SK-N-SH (cell line): ENCODE measurements around the gene CLASP1. TPM values are rescaled to one million over a fixed set of nuclear protein-coding genes. Genes with fewer than 3 reads are reported as not detected.

Experiments
- CTCF ChIA-PET: fragments of 300-600, 350-600 bp; formaldehyde crosslinking; extraction: SDS; loops from one replicate; lab custom pipeline; 2021; lab: Yijun Ruan, JAX
- POLR2A ChIA-PET: fragments of 350-600 bp; sonication (Branson Sonifier 250); formaldehyde crosslinking; extraction: SDS; loops from one replicate; lab custom pipeline; 2020; ENCODE audit warnings: antibody characterized with exemption, inconsistent platforms; lab: Yijun Ruan, JAX
- DNase-seq: peaks from one replicate; pipeline ENCODE4 v3.0.0; 2012
- H2AFZ ChIP-seq: fragments of 200-600 bp; sonication (generic); 2 replicates; pipeline ENCODE4 v1.8.1; 2016; ENCODE audit warnings: antibody characterized with exemption, mild to moderate bottlenecking, low read depth
- H3F3A ChIP-seq: fragments of 200-600 bp; sonication (generic); replicated peaks from 2 replicates; pipeline ENCODE3; 2016; ENCODE audit warnings: antibody characterized with exemption, mild to moderate bottlenecking; ENCODE audit not compliant: insufficient read depth
- H3K27ac ChIP-seq, 2 experiments: fragments of 200-500 bp in 1 of 2; fragments of 200-600 bp in 1 of 2; sonication (Bioruptor generic) in 1 of 2; sonication (generic), shearing (Covaris generic) in 1 of 2; 2 replicates each; pipeline versions ENCODE4 v1.5.1 to v1.6.1; 2014 to 2016; ENCODE audit warnings: low read depth in 2 of 2, inconsistent platforms in 1 of 2, low read length in 1 of 2, mild to moderate bottlenecking in 1 of 2, mixed read lengths in 1 of 2
- H3K27me3 ChIP-seq: fragments of 200-600 bp; sonication (generic), shearing (Covaris generic); 2 replicates; pipeline ENCODE4 v1.6.1; 2016; ENCODE audit warnings: mixed run types; ENCODE audit not compliant: insufficient read depth
- H3K36me3 ChIP-seq, 2 experiments: fragments of 200-500 bp in 1 of 2; fragments of 200-600 bp in 1 of 2; sonication (Bioruptor generic) in 1 of 2; sonication (generic) in 1 of 2; replicated peaks in 1 of 2; 2 replicates each; pipeline versions ENCODE3 to v1.5.1; 2014 to 2016; ENCODE audit warnings: low read length in 1 of 2, mild to moderate bottlenecking in 1 of 2; ENCODE audit not compliant: insufficient read depth in 2 of 2, control insufficient read depth in 1 of 2
- H3K4me1 ChIP-seq, 2 experiments: fragments of 200-500 bp in 1 of 2; fragments of 200-600 bp in 1 of 2; sonication (Bioruptor generic) in 1 of 2; sonication (generic), shearing (Covaris generic) in 1 of 2; 2 replicates each; pipeline versions ENCODE4 v1.5.1 to v1.6.1; 2014 to 2016; ENCODE audit warnings: low read depth in 1 of 2, low read length in 1 of 2, mixed run types in 1 of 2; ENCODE audit not compliant: insufficient read depth in 2 of 2, control insufficient read depth in 1 of 2
- H3K4me2 ChIP-seq: fragments of 200-600 bp; sonication (generic), shearing (Covaris generic); 2 replicates; pipeline ENCODE4 v1.6.1; 2017; ENCODE audit warnings: mixed run types
- H3K4me3 ChIP-seq, 2 experiments: fragments of 200-500 bp in 1 of 2; fragments of 200-600 bp in 1 of 2; sonication (Bioruptor generic) in 1 of 2; sonication (generic), shearing (Covaris generic) in 1 of 2; 2 replicates each; pipeline versions ENCODE4 v1.5.1 to v1.8.1; 2014 to 2016; ENCODE audit warnings: low read depth in 2 of 2, inconsistent platforms in 1 of 2, low read length in 1 of 2, mild to moderate bottlenecking in 1 of 2, mixed read lengths in 1 of 2, moderate library complexity in 1 of 2
- H3K79me2 ChIP-seq: fragments of 200-600 bp; sonication (generic); 2 replicates; pipeline ENCODE4 v1.8.1; 2017; ENCODE audit warnings: mild to moderate bottlenecking; ENCODE audit not compliant: insufficient read depth
- H3K9ac ChIP-seq: fragments of 200-600 bp; sonication (generic); 2 replicates; pipeline ENCODE4 v1.6.1; 2017; ENCODE audit warnings: mixed run types
- H3K9me2 ChIP-seq: fragments of 200-600 bp; sonication (generic); 2 replicates; pipeline ENCODE4 v1.6.1; 2017; ENCODE audit warnings: mixed run types
- H3K9me3 ChIP-seq: fragments of 200-600 bp; sonication (generic); 2 replicates; pipeline ENCODE4 v1.6.1; 2017; ENCODE audit warnings: mixed run types, mild to moderate bottlenecking, moderate library complexity
- H4K20me1 ChIP-seq: fragments of 200-600 bp; sonication (generic); 2 replicates; pipeline ENCODE4 v1.6.1; 2017; ENCODE audit warnings: mild to moderate bottlenecking, mixed run types; ENCODE audit not compliant: insufficient read depth
- CHD2 ChIP-seq: fragments of 150-350 bp; IDR thresholded peaks from 2 replicates; pipeline ENCODE4 v1.6.1; 2018; ENCODE audit warnings: low read length; ENCODE audit not compliant: partially characterized antibody
- CTCF ChIP-seq: fragments of 200-600 bp; sonication (generic); IDR thresholded peaks from 2 replicates; pipeline ENCODE4 v1.6.1; 2017; ENCODE audit warnings: antibody characterized with exemption, mild to moderate bottlenecking, moderate library complexity
- EP300 ChIP-seq, 2 experiments: IDR thresholded peaks; 2 replicates each; pipeline versions ENCODE4 v1.4.0 to v1.6.1; 2012; ENCODE audit warnings: borderline replicate concordance in 1 of 2, low read depth in 1 of 2, low read length in 1 of 2
- FOXM1 ChIP-seq: IDR thresholded peaks from 2 replicates; pipeline ENCODE4 v1.4.0; 2012; ENCODE audit warnings: low read depth, mild to moderate bottlenecking
- GABPA ChIP-seq: IDR thresholded peaks from 2 replicates; pipeline ENCODE4 v1.4.0; 2012; ENCODE audit warnings: low read depth, mild to moderate bottlenecking
- JUND ChIP-seq: IDR thresholded peaks from 2 replicates; pipeline ENCODE4 v1.4.0; 2012
- MEF2A ChIP-seq: IDR thresholded peaks from 2 replicates; pipeline ENCODE4 v1.4.0; 2012; ENCODE audit warnings: low read depth, borderline replicate concordance
- NFIC ChIP-seq: IDR thresholded peaks from 2 replicates; pipeline ENCODE4 v1.4.0; 2012; ENCODE audit warnings: borderline replicate concordance
- NRF1 ChIP-seq: IDR thresholded peaks from 2 replicates; pipeline ENCODE4 v1.6.1; 2012; ENCODE audit warnings: low read depth, mild to moderate bottlenecking, low read length
- RCOR1 ChIP-seq: fragments of 150-350 bp; IDR thresholded peaks from 2 replicates; pipeline ENCODE4 v1.6.1; 2017; ENCODE audit warnings: antibody characterized with exemption, low read length
- RFX5 ChIP-seq: IDR thresholded peaks from 2 replicates; pipeline ENCODE4 v1.6.1; 2012; ENCODE audit warnings: mild to moderate bottlenecking, improper control_type of control experiment, low read length
- RXRA ChIP-seq: IDR thresholded peaks from 2 replicates; pipeline ENCODE4 v1.4.0; 2012; ENCODE audit warnings: low read depth, mild to moderate bottlenecking, borderline replicate concordance
- SIN3A ChIP-seq: IDR thresholded peaks from 2 replicates; pipeline ENCODE4 v1.6.1; 2012; ENCODE audit warnings: low read depth, mild to moderate bottlenecking, low read length, moderate library complexity, borderline replicate concordance
- USF1 ChIP-seq: IDR thresholded peaks from 2 replicates; pipeline ENCODE4 v1.4.0; 2012; ENCODE audit warnings: low read depth, borderline replicate concordance
- WGBS: methylation state at CpG from one replicate; pipeline ENCODE4 v1.1.6; 2017; ENCODE audit warnings: low lambda C conversion rate; 5-methylcytosine and 5-hydroxymethylcytosine counted together
- polyA plus RNA-seq, 3 experiments: library from polyadenylated mRNA; depleted of rRNA; stranded (reverse); fragments of >200 nt; gene quantifications; 2 replicates each; pipeline ENCODE4 v1.2.3, GENCODE V29; 2012
- TF ChIP-seq, protein P1 (sequence below): IDR thresholded peaks from 2 replicates; pipeline ENCODE4 v1.6.1; 2012; ENCODE audit warnings: mild to moderate bottlenecking, low read depth, low read length, moderate library complexity
- TF ChIP-seq, protein P2 (sequence below): IDR thresholded peaks from 2 replicates; pipeline ENCODE4 v1.4.0; 2012; ENCODE audit warnings: low read depth
- TF ChIP-seq, protein P3 (sequence below): fragments of 150-350 bp; IDR thresholded peaks from 2 replicates; pipeline ENCODE4 v1.6.1; 2017; ENCODE audit warnings: antibody characterized with exemption, low read length, low read depth, borderline replicate concordance

CLASP1 gene
- polyA plus RNA-seq, 1 of the 3 experiments (the other 2 are of a cell fraction) = 4.9 TPM

GRCh38 chr2:121304941-121305340 is 344.3 kb downstream of the CLASP1 start (continued):
- TF ChIP-seq, protein P1, sequence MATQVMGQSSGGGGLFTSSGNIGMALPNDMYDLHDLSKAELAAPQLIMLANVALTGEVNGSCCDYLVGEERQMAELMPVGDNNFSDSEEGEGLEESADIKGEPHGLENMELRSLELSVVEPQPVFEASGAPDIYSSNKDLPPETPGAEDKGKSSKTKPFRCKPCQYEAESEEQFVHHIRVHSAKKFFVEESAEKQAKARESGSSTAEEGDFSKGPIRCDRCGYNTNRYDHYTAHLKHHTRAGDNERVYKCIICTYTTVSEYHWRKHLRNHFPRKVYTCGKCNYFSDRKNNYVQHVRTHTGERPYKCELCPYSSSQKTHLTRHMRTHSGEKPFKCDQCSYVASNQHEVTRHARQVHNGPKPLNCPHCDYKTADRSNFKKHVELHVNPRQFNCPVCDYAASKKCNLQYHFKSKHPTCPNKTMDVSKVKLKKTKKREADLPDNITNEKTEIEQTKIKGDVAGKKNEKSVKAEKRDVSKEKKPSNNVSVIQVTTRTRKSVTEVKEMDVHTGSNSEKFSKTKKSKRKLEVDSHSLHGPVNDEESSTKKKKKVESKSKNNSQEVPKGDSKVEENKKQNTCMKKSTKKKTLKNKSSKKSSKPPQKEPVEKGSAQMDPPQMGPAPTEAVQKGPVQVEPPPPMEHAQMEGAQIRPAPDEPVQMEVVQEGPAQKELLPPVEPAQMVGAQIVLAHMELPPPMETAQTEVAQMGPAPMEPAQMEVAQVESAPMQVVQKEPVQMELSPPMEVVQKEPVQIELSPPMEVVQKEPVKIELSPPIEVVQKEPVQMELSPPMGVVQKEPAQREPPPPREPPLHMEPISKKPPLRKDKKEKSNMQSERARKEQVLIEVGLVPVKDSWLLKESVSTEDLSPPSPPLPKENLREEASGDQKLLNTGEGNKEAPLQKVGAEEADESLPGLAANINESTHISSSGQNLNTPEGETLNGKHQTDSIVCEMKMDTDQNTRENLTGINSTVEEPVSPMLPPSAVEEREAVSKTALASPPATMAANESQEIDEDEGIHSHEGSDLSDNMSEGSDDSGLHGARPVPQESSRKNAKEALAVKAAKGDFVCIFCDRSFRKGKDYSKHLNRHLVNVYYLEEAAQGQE = no peak
- TF ChIP-seq SIN3A (no peak), RCOR1 (no peak), JUND (no peak), USF1 (no peak)
- TF ChIP-seq, protein P2, sequence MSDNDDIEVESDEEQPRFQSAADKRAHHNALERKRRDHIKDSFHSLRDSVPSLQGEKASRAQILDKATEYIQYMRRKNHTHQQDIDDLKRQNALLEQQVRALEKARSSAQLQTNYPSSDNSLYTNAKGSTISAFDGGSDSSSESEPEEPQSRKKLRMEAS = no peak

DNA sequence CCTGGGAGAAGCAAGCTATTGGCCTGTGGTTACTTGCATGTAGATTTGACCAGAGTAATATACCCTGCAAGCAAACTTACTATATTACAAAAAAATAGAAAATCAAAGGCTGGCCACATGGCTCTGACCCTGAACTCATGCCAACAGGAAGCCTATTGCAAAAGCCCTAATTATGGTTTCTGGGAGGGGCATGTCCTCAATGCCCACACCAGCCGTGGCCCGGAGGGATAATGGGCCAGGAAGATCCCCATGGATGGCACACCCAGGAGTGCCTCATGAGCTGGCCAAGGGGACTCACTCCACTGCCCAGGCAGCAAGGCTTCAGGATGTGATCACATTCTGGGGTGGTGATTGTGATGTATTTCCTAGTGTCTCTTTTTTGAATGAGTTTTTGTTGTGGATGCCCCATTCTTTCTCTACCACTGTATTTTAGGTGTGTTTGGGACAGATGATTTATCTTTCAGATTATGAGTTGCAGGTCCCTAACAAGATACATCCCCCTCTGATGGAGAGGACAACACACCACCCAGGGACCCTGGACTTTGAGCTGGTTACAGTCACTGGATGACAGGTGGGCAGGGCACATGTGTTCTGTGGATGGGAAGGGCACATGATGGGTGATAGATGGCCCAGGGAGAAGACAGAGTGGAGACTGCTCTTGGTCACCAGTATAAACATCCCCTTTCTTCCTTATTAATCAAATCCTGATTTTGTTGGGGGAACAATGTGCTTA is 345.6 kb downstream of the CLASP1 start:
- Histone ChIP-seq H3K27me3 (0 out of 2 replicates have a peak, but pooled peaks cover 6% of the 10 kb centered on the region), H3K4me2 (no peak overlapping the region), H3F3A (no peaks in the 10 kb centered on the region), H3K79me2 (no peaks in the 10 kb centered on the region), H3K4me1 (peaks cover 0 to 3% of the 10 kb centered on the region in 2 experiments; a peak in 1 of 4 replicates), H2AFZ (no peak overlapping the region), H3K36me3 (no peaks in the 10 kb centered on the region), H3K27ac (no peak overlapping the region), H3K9ac (no peak overlapping the region), H4K20me1 (no peaks in the 10 kb centered on the region), H3K9me2 (no peaks in the 10 kb centered on the region), H3K9me3 (no peaks in the 10 kb centered on the region), H3K4me3 (no peak overlapping the region)
- CTCF ChIA-PET = interaction anchor here (0.6 to 3.1 kb wide), 2 partner anchors 61 to 209 kb away, joined by 4 to 8 read pairs; no protein-coding TSS in a partner anchor
- WGBS = 30% methylated on average over 2 of the region's 2 CpGs
- POLR2A ChIA-PET = no interaction called here
- no peak for DNase-seq
- TF ChIP-seq MEF2A (no peak), CHD2 (no peak), EP300 (IDR thresholded peaks at IDR 0.05; ENCODE audit: borderline replicate concordance in 1 of 2, low read depth in 1 of 2, low read length in 1 of 2) (no peak), RXRA (no peak), GABPA (no peak), FOXM1 (no peak), SIN3A (no peak), USF1 (no peak), NFIC (no peak), CTCF (no peak), NRF1 (no peak), RFX5 (no peak)
- TF ChIP-seq, protein P1 = no peak
- TF ChIP-seq, protein P3, sequence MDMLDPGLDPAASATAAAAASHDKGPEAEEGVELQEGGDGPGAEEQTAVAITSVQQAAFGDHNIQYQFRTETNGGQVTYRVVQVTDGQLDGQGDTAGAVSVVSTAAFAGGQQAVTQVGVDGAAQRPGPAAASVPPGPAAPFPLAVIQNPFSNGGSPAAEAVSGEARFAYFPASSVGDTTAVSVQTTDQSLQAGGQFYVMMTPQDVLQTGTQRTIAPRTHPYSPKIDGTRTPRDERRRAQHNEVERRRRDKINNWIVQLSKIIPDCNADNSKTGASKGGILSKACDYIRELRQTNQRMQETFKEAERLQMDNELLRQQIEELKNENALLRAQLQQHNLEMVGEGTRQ = no peak
